CD4-positive, CD25-positive, alpha-beta regulatory T cell (primary cell): ENCODE results near the gene CYB5R4. TPM values are rescaled to one million over a fixed set of nuclear protein-coding genes. Genes with fewer than 3 reads are reported as not detected.
"Not testable (repeated sequence)": the region's sequence is repeated elsewhere in the genome, so short reads cannot be mapped to it uniquely, and the experiment has no call there.

Experiments used
- ATAC-seq, 2 donors: fragments of 150-1000 bp; cut with Tn5 transposase; one replicate each; pipeline ENCODE4 v1.10.0; 2021; ENCODE audit warnings: low read depth in 2 of 2, moderate number of reproducible peaks in 2 of 2, moderate library complexity in 1 of 2
- DNase-seq, 3 donors: peaks; one replicate each; pipeline versions ENCODE4 v3.0.0 to v3.0.0-alpha.2; 2012 to 2022; ENCODE audit warnings: mixed read lengths in 1 of 3
- H3K27ac ChIP-seq: one replicate; pipeline ENCODE4 v1.7.0; 2013; ENCODE audit warnings: mild to moderate bottlenecking, low read length; ENCODE audit not compliant: insufficient read depth, poor library complexity, severe bottlenecking
- H3K27me3 ChIP-seq: one replicate; pipeline ENCODE4 v1.7.0; 2013; ENCODE audit warnings: low read length; ENCODE audit not compliant: control insufficient read depth, insufficient read depth
- H3K36me3 ChIP-seq: one replicate; pipeline ENCODE4 v1.7.0; 2013; ENCODE audit warnings: mild to moderate bottlenecking, low read length, moderate library complexity; ENCODE audit not compliant: control insufficient read depth, insufficient read depth
- H3K4me1 ChIP-seq: 2 replicates; pipeline ENCODE4 v1.7.0; 2013; ENCODE audit warnings: mild to moderate bottlenecking, low read length; ENCODE audit not compliant: insufficient read depth, control insufficient read depth, poor library complexity, severe bottlenecking
- H3K4me3 ChIP-seq: one replicate; pipeline ENCODE4 v1.7.0; 2013; ENCODE audit warnings: low read depth, mild to moderate bottlenecking, low read length, moderate library complexity
- H3K9me3 ChIP-seq, 2 experiments: 1 replicate in 1 of 2; 2 replicates in 1 of 2; pipeline ENCODE4 v1.7.0; 2013; ENCODE audit warnings: low read length in 2 of 2, mild to moderate bottlenecking in 1 of 2, moderate library complexity in 1 of 2; ENCODE audit not compliant: control insufficient read depth in 2 of 2
- H3K27ac Mint-ChIP-seq, 3 donors: one replicate each; pipeline ENCODE4 v1.8.0; 2020 to 2022; ENCODE audit warnings: mild to moderate bottlenecking in 3 of 3, mixed read lengths in 3 of 3, moderate library complexity in 2 of 3
- H3K27me3 Mint-ChIP-seq: one replicate; pipeline ENCODE4 v1.8.0; 2022; ENCODE audit warnings: mild to moderate bottlenecking, mixed read lengths
- H3K36me3 Mint-ChIP-seq: one replicate; pipeline ENCODE4 v1.8.0; 2020; ENCODE audit warnings: mixed read lengths
- H3K4me1 Mint-ChIP-seq, 4 donors: one replicate each; pipeline ENCODE4 v1.8.0; 2020 to 2022; ENCODE audit warnings: mixed read lengths in 4 of 4, mild to moderate bottlenecking in 1 of 4
- H3K4me3 Mint-ChIP-seq, 4 donors: one replicate each; pipeline ENCODE4 v1.8.0; 2020 to 2022; ENCODE audit warnings: mild to moderate bottlenecking in 4 of 4, mixed read lengths in 4 of 4, moderate library complexity in 3 of 4
- H3K9me3 Mint-ChIP-seq, 7 donors: one replicate each; pipeline ENCODE4 v1.8.0; 2020 to 2022; ENCODE audit warnings: mixed read lengths in 7 of 7, mild to moderate bottlenecking in 3 of 7, moderate library complexity in 2 of 7
- polyA plus RNA-seq, 4 donors: library from polyadenylated mRNA; unstranded; fragments of 300-500 nt; fragmentation: Illumina TruSeq; gene quantifications; one replicate each; pipeline ENCODE4 v1.2.3, GENCODE V29; 2021
- total RNA-seq: library from RNA; stranded (reverse); gene quantifications from one replicate; pipeline ENCODE4 v1.2.3, GENCODE V29; 2022

CYB5R4 gene
- total and polyA plus RNA-seq, 5 donors from 2014 or later: 28.3 to 53.1 (median 36.0) TPM

GRCh38 chr6:83914953-83915352 is 55.5 kb downstream of the CYB5R4 start:
- no peak overlapping the region for H3K27ac Mint-ChIP-seq
- H3K27ac ChIP-seq: no peak overlapping the region
- no peaks in the 10 kb centered on the region for H3K27me3 ChIP-seq
- peaks cover 24 to 33% (median 25%) of the 10 kb centered on the region in 4 donors for H3K4me1 Mint-ChIP-seq
- ATAC-seq: no peak
- H3K9me3 ChIP-seq: no peaks in the 10 kb centered on the region
- peaks cover 32% of the 10 kb centered on the region for H3K36me3 Mint-ChIP-seq
- no peak for DNase-seq
- no peak overlapping the region for H3K4me3 Mint-ChIP-seq
- H3K4me3 ChIP-seq: no peak overlapping the region
- H3K4me1 ChIP-seq: no peaks in the 10 kb centered on the region
- peaks cover 2% of the 10 kb centered on the region for H3K36me3 ChIP-seq
- H3K27me3 Mint-ChIP-seq: no peaks in the 10 kb centered on the region
- H3K9me3 Mint-ChIP-seq: no peaks in the 10 kb centered on the region

GRCh38 chr6:83917001-83917400 is 57.5 kb downstream of the CYB5R4 start:
- peaks cover 11 to 25% (median 17%) of the 10 kb centered on the region in 4 donors for H3K4me1 Mint-ChIP-seq
- no peak overlapping the region for H3K4me3 Mint-ChIP-seq
- Histone ChIP-seq H3K4me3 (no peak overlapping the region), H3K27me3 (no peaks in the 10 kb centered on the region), H3K27ac (no peak overlapping the region), H3K36me3 (peaks cover 10% of the 10 kb centered on the region), H3K4me1 (no peaks in the 10 kb centered on the region), H3K9me3 (no peaks in the 10 kb centered on the region)
- H3K9me3 Mint-ChIP-seq: no peaks in the 10 kb centered on the region
- DNase-seq (no peak), ATAC-seq (no peak)
- peaks cover 26% of the 10 kb centered on the region for H3K36me3 Mint-ChIP-seq
- no peak overlapping the region for H3K27ac Mint-ChIP-seq
- H3K27me3 Mint-ChIP-seq: no peaks in the 10 kb centered on the region

GRCh38 chr6:83920017-83920416 is 60.5 kb downstream of the CYB5R4 start:
- H3K27ac ChIP-seq: no peak overlapping the region
- no peaks in the 10 kb centered on the region for H3K27me3 ChIP-seq
- Mint-ChIP-seq H3K4me3 (no peak overlapping the region), H3K36me3 (peaks cover 43% of the 10 kb centered on the region), H3K4me1 (peaks cover 4 to 19% (median 12%) of the 10 kb centered on the region in 4 donors), H3K27me3 (no peaks in the 10 kb centered on the region), H3K9me3 (peaks cover 0 to 2% (median 0%) of the 10 kb centered on the region in 7 donors), H3K27ac (no peak overlapping the region)
- ATAC-seq (no peak), DNase-seq (no peak)
- H3K36me3 ChIP-seq: peaks cover 26% of the 10 kb centered on the region
- H3K4me3 ChIP-seq: no peak overlapping the region
- no peaks in the 10 kb centered on the region for H3K9me3 ChIP-seq
- no peaks in the 10 kb centered on the region for H3K4me1 ChIP-seq

DNA sequence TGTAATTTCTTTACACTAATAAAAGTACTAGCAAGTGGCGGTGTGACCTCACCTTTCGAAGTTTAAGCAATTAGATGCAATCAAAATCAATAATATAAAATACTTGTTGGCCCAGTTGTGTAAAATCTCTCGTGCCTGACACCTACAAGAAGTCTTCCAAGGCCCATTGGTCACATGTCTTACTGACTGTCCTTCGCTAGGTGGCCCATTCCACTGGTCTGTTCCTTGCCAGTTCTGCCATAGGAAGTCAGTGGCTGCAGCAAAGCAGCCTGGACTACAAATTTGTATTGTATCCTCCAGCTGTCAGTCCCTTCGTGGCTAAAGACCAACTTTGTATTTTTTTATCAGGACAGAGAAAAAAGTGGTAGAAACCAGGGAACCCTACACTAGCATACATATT is 61.8 kb downstream of the CYB5R4 start:
- peaks cover 33% of the 10 kb centered on the region for H3K36me3 ChIP-seq
- H3K27ac ChIP-seq: no peak overlapping the region
- peaks cover 0 to 2% (median 0%) of the 10 kb centered on the region in 7 donors for H3K9me3 Mint-ChIP-seq
- peaks cover 4 to 11% (median 8%) of the 10 kb centered on the region in 4 donors for H3K4me1 Mint-ChIP-seq
- no peaks in the 10 kb centered on the region for H3K27me3 Mint-ChIP-seq
- no peaks in the 10 kb centered on the region for H3K27me3 ChIP-seq
- H3K4me3 Mint-ChIP-seq: no peak overlapping the region
- no peak overlapping the region for H3K27ac Mint-ChIP-seq
- peaks cover 49% of the 10 kb centered on the region for H3K36me3 Mint-ChIP-seq
- no peaks in the 10 kb centered on the region for H3K4me1 ChIP-seq
- DNase-seq (no peak), ATAC-seq (no peak)
- H3K4me3 ChIP-seq: no peak overlapping the region
- no peaks in the 10 kb centered on the region for H3K9me3 ChIP-seq

GRCh38 chr6:83927470-83927869 is 68.0 kb downstream of the CYB5R4 start:
- H3K9me3 ChIP-seq: no peaks in the 10 kb centered on the region
- H3K4me3 ChIP-seq: no peak overlapping the region
- H3K36me3 ChIP-seq: peaks cover 57% of the 10 kb centered on the region
- Mint-ChIP-seq H3K4me1 (peaks cover 0 to 11% (median 6%) of the 10 kb centered on the region in 4 donors), H3K36me3 (peaks cover 63% of the 10 kb centered on the region), H3K4me3 (no peak overlapping the region), H3K9me3 (peaks cover 0 to 2% (median 0%) of the 10 kb centered on the region in 7 donors), H3K27me3 (no peaks in the 10 kb centered on the region), H3K27ac (no peak overlapping the region)
- DNase-seq (no peak), ATAC-seq (no peak)
- H3K4me1 ChIP-seq: no peaks in the 10 kb centered on the region
- no peak overlapping the region for H3K27ac ChIP-seq
- no peaks in the 10 kb centered on the region for H3K27me3 ChIP-seq

DNA sequence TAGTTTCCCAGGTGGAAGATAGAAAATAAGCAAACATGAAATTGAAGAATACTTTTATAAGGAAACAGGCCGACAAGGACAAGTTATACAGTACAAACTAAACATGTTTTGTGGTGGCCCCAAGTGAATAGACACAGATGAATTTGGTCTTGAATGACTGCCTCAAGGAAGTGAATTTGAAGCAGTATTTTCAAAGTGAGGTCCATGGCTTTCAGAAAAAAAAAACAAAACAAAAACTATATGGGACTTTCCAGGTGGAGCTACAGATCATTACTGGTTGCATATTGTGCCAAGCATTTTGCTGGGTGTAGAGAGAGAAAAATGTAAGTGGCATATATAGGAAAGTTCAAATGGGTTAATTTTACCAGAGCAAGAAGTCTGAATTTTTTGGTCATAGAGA is 68.8 kb downstream of the CYB5R4 start:
- Mint-ChIP-seq H3K27ac (no peak overlapping the region), H3K4me3 (no peak overlapping the region), H3K4me1 (peaks cover 0 to 11% (median 5%) of the 10 kb centered on the region in 4 donors), H3K36me3 (peaks cover 57% of the 10 kb centered on the region), H3K27me3 (no peaks in the 10 kb centered on the region), H3K9me3 (peaks cover 0 to 1% (median 0%) of the 10 kb centered on the region in 7 donors)
- no peak for ATAC-seq
- Histone ChIP-seq H3K27me3 (no peaks in the 10 kb centered on the region), H3K4me1 (no peaks in the 10 kb centered on the region), H3K9me3 (no peaks in the 10 kb centered on the region), H3K4me3 (no peak overlapping the region), H3K27ac (no peak overlapping the region), H3K36me3 (peaks cover 55% of the 10 kb centered on the region)
- DNase-seq: no peak

GRCh38 chr6:83946201-83946833 is 86.8 kb downstream of the CYB5R4 start:
- not testable (repeated sequence) for DNase-seq, H3K27me3 ChIP-seq, H3K4me1 Mint-ChIP-seq, H3K4me1 ChIP-seq, H3K4me3 ChIP-seq, H3K27ac Mint-ChIP-seq, H3K9me3 ChIP-seq, H3K27me3 Mint-ChIP-seq, H3K27ac ChIP-seq, ATAC-seq, H3K4me3 Mint-ChIP-seq
- H3K36me3 ChIP-seq: peaks cover 14% of the 10 kb centered on the region
- Mint-ChIP-seq H3K36me3 (peaks cover 36% of the 10 kb centered on the region), H3K9me3 (peaks cover 0 to 36% (median 12%) of the 10 kb centered on the region in 7 donors)

- H3K4me3 ChIP-seq, H3K4me3 Mint-ChIP-seq, H3K4me1 ChIP-seq, DNase-seq, H3K27me3 ChIP-seq, H3K27ac Mint-ChIP-seq, H3K4me1 Mint-ChIP-seq, H3K27me3 Mint-ChIP-seq, H3K27ac ChIP-seq, H3K36me3 ChIP-seq, ATAC-seq, H3K9me3 ChIP-seq: not testable (repeated sequence)
- H3K36me3 Mint-ChIP-seq: peaks cover 36% of the 10 kb centered on the region
- H3K9me3 Mint-ChIP-seq: peaks cover 0 to 36% (median 12%) of the 10 kb centered on the region in 7 donors
These were observed 88.5 kb downstream of the CYB5R4 start for GRCh38 chr6:83947983-83948382.
